Measurements from ENCODE around the gene TGFBR3.

DNA sequence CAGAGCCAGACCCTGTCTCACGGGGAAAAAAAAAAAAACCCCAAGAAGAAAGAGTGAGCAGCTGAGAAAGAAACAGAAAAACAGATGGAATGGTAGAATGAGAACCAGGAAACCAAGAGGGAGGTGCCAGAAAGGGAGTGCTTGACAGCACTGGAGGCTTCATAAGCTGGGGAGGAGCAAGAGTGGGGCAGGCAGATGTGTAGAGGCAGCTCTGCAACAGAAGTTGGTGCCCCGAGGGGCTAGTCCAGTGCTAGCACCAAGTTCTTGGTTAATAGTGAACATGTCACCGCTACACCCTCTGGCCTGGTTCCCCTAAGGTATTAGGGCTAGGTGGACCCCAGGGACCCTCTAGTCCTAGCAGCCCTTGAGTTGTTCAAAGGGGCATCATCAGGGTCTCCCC, 98.0 kb downstream of the TGFBR3 start:
- TF ChIP-seq, protein P1, sequence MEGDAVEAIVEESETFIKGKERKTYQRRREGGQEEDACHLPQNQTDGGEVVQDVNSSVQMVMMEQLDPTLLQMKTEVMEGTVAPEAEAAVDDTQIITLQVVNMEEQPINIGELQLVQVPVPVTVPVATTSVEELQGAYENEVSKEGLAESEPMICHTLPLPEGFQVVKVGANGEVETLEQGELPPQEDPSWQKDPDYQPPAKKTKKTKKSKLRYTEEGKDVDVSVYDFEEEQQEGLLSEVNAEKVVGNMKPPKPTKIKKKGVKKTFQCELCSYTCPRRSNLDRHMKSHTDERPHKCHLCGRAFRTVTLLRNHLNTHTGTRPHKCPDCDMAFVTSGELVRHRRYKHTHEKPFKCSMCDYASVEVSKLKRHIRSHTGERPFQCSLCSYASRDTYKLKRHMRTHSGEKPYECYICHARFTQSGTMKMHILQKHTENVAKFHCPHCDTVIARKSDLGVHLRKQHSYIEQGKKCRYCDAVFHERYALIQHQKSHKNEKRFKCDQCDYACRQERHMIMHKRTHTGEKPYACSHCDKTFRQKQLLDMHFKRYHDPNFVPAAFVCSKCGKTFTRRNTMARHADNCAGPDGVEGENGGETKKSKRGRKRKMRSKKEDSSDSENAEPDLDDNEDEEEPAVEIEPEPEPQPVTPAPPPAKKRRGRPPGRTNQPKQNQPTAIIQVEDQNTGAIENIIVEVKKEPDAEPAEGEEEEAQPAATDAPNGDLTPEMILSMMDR (IDR thresholded peaks at IDR 0.05; ENCODE audit: insufficient read depth, low read length, poor library complexity, severe bottlenecking): no peak
- TF ChIP-seq EZH2phosphoT487 (conservative IDR thresholded peaks at IDR 0.05; ENCODE audit: low read length): no peak
